KMS-11 (cell line): ENCODE data around the gene CGREF1.

Experiments used
- H2AFZ ChIP-seq: fragments of 200-600 bp; sonication (generic); 2 replicates; pipeline ENCODE4 v1.6.1; 2016; ENCODE audit warnings: antibody characterized with exemption, mixed run types, low read depth
- H3K27ac ChIP-seq: fragments of 200-600 bp; sonication (generic); 2 replicates; pipeline ENCODE4 v1.6.1; 2016; ENCODE audit warnings: mild to moderate bottlenecking, mixed run types
- H3K27me3 ChIP-seq: fragments of 200-600 bp; sonication (generic); 2 replicates; pipeline ENCODE4 v1.6.1; 2017; ENCODE audit warnings: mild to moderate bottlenecking, low read depth, mixed run types, moderate library complexity; ENCODE audit not compliant: insufficient read depth
- H3K36me3 ChIP-seq: fragments of 200-600 bp; sonication (generic); 2 replicates; pipeline ENCODE4 v1.6.1; 2017; ENCODE audit warnings: mild to moderate bottlenecking, mixed run types; ENCODE audit not compliant: insufficient read depth
- H3K4me1 ChIP-seq: fragments of 200-600 bp; sonication (generic); 2 replicates; pipeline ENCODE4 v1.6.1; 2016; ENCODE audit warnings: mild to moderate bottlenecking, low read depth, mixed run types; ENCODE audit not compliant: poor library complexity, severe bottlenecking
- H3K4me2 ChIP-seq: fragments of 200-600 bp; sonication (generic); 2 replicates; pipeline ENCODE4 v1.7.0; 2016; ENCODE audit warnings: mild to moderate bottlenecking, mixed run types
- H3K4me3 ChIP-seq: fragments of 200-600 bp; sonication (generic); IDR thresholded peaks from 2 replicates; pipeline ENCODE4 v1.6.1; 2017; ENCODE audit warnings: low read depth, low read length, mixed read lengths; ENCODE audit not compliant: insufficient read depth
- H3K79me2 ChIP-seq: fragments of 200-600 bp; sonication (generic); 2 replicates; pipeline ENCODE4 v1.6.1; 2016; ENCODE audit warnings: low read depth, mixed run types; ENCODE audit not compliant: insufficient read depth
- H3K9ac ChIP-seq: fragments of 200-600 bp; sonication (generic); 2 replicates; pipeline ENCODE4 v1.6.1; 2016; ENCODE audit warnings: mild to moderate bottlenecking, mixed run types
- H4K20me1 ChIP-seq: fragments of 200-600 bp; sonication (generic); 2 replicates; pipeline ENCODE4 v1.6.1; 2016; ENCODE audit warnings: mild to moderate bottlenecking, mixed run types; ENCODE audit not compliant: insufficient read depth
- TF ChIP-seq, protein P1 (sequence below): fragments of 200-600 bp; sonication (generic); conservative IDR thresholded peaks from 2 replicates; pipeline ENCODE4 v1.6.1; 2017; ENCODE audit warnings: low read depth, mild to moderate bottlenecking, antibody characterized with exemption, low read length, moderate library complexity, mixed read lengths

The CGREF1 gene

DNA sequence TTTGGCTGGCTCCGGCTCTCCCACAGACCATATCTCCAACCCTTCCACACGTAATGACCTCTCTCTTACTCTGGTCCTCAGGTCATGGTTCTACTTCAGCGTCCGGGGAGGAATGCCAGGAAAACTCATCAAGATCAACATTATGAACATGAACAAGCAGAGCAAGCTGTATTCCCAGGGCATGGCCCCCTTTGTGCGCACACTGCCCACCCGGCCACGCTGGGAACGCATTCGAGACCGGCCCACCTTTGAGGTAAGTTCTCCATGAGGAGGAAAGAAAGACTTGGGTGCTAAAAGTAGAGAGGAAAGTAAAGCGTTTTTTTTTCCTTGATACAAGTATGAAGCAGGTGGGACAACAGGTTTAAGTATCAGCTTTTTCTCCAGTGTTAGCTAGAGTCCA lies 65.6 kb downstream of the CGREF1 start:
- H4K20me1 ChIP-seq: no peaks in the 10 kb centered on the region
- peaks cover 6% of the 10 kb centered on the region for H3K4me1 ChIP-seq
- no peaks in the 10 kb centered on the region for H3K79me2 ChIP-seq
- H3K4me2 ChIP-seq: no peak overlapping the region
- TF ChIP-seq, protein P1, sequence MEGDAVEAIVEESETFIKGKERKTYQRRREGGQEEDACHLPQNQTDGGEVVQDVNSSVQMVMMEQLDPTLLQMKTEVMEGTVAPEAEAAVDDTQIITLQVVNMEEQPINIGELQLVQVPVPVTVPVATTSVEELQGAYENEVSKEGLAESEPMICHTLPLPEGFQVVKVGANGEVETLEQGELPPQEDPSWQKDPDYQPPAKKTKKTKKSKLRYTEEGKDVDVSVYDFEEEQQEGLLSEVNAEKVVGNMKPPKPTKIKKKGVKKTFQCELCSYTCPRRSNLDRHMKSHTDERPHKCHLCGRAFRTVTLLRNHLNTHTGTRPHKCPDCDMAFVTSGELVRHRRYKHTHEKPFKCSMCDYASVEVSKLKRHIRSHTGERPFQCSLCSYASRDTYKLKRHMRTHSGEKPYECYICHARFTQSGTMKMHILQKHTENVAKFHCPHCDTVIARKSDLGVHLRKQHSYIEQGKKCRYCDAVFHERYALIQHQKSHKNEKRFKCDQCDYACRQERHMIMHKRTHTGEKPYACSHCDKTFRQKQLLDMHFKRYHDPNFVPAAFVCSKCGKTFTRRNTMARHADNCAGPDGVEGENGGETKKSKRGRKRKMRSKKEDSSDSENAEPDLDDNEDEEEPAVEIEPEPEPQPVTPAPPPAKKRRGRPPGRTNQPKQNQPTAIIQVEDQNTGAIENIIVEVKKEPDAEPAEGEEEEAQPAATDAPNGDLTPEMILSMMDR: no peak
- H3K9ac ChIP-seq: no peak overlapping the region
- no peaks in the 10 kb centered on the region for H3K27me3 ChIP-seq
- H2AFZ ChIP-seq: no peak overlapping the region
- H3K27ac ChIP-seq: no peak overlapping the region
- no peak overlapping the region for H3K4me3 ChIP-seq
- no peaks in the 10 kb centered on the region for H3K36me3 ChIP-seq

DNA sequence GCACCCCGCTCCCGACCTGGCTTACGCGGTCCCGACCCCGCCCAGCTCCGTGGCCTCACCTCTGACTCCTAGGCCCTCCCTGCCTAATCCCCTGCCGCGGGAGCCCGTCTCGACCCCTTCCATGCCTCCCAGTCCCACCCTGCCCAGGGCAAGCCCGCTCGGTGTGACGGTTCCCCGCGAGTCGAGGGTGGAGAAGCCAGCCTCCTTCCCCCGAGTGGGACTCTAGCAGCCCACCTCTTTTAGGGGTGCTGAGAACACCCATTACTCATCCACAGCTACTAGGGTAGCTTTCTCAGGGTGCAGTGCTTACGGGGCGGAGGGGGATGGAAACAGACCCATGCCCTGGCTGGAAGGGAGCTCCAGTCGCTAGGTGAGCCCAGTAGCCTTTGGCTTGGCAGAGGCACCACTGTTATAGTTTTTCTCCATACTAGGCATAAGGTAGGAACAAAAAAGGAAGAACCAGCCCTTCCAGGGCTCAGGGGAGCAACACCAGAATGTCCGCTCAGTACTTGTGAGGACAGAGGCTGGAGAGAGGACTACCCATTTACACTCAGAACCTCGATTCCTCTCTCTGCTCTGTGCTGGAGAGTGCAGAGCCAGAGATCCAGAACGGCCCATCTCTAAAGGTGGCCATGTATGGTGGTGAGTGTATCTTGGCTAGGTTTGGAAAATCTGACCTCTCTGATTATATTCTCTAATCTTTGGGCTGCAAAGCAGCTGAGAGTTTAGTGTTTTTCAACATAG lies 66.9 kb downstream of the CGREF1 start:
- Histone ChIP-seq H3K79me2 (no peaks in the 10 kb centered on the region), H3K27me3 (no peaks in the 10 kb centered on the region), H3K36me3 (no peaks in the 10 kb centered on the region), H3K4me1 (peaks cover 6% of the 10 kb centered on the region), H4K20me1 (no peaks in the 10 kb centered on the region), H3K4me2 (peak overlapping the region; percentile 87), H3K27ac (no peak overlapping the region), H3K4me3 (peak overlapping the region; percentile 91), H2AFZ (peak overlapping the region; percentile 80; the same call in 1 of the 2 replicates), H3K9ac (peak overlapping the region; percentile 33; the same call in 1 of the 2 replicates)
- TF ChIP-seq, protein P1: no peak

DNA sequence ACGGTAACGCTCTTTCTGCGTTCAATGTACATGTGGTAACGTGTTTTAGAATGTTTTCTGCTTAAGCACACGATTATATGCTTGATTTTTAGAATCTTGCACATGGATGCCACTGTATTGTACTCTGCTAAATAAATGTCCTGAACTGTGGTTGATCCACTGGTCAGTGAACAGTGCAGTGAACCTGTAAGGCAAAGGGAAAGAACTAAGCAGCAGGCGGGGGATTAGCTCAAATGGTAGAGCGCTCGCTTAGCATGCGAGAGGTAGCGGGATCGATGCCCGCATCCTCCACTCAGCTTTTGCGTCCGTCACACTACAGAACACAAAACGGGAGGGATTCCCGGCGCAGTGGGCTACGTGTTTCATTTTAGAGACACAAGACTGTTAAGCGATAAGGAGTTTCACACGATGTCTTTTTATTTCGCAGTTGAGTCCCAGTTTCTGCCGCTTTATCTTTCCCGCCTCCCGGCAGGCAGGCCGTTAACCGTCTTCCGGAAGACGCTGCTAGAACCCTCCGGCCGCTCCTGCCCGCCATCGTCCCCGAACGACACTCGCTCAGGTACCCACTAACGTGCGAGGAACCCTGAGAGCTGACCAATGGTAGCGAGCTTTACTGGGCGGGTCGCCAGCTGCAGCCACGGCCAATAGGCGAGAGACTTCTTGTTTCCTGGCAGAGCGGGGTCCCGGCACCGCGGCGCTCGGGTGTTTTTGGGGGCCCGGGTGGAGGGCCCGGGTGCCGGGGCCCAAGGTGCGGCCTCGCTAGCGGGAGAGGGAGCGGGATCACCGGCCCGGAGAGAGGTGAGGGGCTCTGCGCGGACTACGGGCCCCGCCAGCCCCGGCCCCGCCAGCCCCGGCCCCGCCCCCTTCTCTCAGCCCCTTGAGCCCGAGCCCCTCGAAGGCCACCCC lies 67.7 kb downstream of the CGREF1 start, which contains the start of gene AGBL5:
AGBL5 (plus strand) TSS at position 673 of the 906 bp plus-strand sequence. CDS start 1,291 bp downstream, outside the sequence.
- H3K4me2 ChIP-seq: peak within 1 kb of the TSS; percentile 96
- TF ChIP-seq, protein P1: no peak
- peaks cover 6% of the 10 kb centered on the region for H3K4me1 ChIP-seq
- H3K36me3 ChIP-seq: no peaks in the 10 kb centered on the region
- peak within 1 kb of the TSS; percentile 35; the same call in 1 of the 2 replicates for H3K9ac ChIP-seq
- no peaks in the 10 kb centered on the region for H4K20me1 ChIP-seq
- no peaks in the 10 kb centered on the region for H3K79me2 ChIP-seq
- H3K4me3 ChIP-seq: peak within 1 kb of the TSS; percentile 91
- H3K27me3 ChIP-seq: no peaks in the 10 kb centered on the region
- peak within 1 kb of the TSS; percentile 58 for H3K27ac ChIP-seq
- peak within 1 kb of the TSS; percentile 80 for H2AFZ ChIP-seq
